ENCODE measurements around the gene NDUFAF5. TPM values are rescaled to one million over a fixed set of nuclear protein-coding genes. Genes with fewer than 3 reads are reported as not detected.
"Not testable (repeated sequence)": the region's sequence is repeated elsewhere in the genome, so short reads cannot be mapped to it uniquely, and the experiment has no call there.

NDUFAF5 gene
- polyA plus RNA-seq: 10 to 100 TPM in 2 of 3 donors, 1 to 10 TPM in 1; 8.1 to 16.0 (median 15.7) TPM

- H3K27ac ChIP-seq (ENCODE audit: low read depth, low read length): peak within 1 kb of the TSS; percentile 21
- WGBS, 3 donors: 0% methylated on average over 52 to 54 of the region's 54 CpGs
These were observed at the start of gene NDUFAF5, which contains the start of gene ESF1 for GRCh38 chr20:13784893-13785715. Gene NDUFAF5 (plus strand): TSS chr20:13785028. CDS start chr20:13785069, 41 bp downstream. Gene ESF1 (minus strand): TSS chr20:13784919. CDS start chr20:13783140, 1,779 bp downstream.

GRCh38 chr20:13735826-13736225 is 49.0 kb upstream of the NDUFAF5 start:
- 95 to 97% (median 95%) methylated on average over 1 of the region's 1 CpG for WGBS, 3 donors
- H3K27ac ChIP-seq (ENCODE audit: low read depth, low read length): no peak overlapping the region

DNA sequence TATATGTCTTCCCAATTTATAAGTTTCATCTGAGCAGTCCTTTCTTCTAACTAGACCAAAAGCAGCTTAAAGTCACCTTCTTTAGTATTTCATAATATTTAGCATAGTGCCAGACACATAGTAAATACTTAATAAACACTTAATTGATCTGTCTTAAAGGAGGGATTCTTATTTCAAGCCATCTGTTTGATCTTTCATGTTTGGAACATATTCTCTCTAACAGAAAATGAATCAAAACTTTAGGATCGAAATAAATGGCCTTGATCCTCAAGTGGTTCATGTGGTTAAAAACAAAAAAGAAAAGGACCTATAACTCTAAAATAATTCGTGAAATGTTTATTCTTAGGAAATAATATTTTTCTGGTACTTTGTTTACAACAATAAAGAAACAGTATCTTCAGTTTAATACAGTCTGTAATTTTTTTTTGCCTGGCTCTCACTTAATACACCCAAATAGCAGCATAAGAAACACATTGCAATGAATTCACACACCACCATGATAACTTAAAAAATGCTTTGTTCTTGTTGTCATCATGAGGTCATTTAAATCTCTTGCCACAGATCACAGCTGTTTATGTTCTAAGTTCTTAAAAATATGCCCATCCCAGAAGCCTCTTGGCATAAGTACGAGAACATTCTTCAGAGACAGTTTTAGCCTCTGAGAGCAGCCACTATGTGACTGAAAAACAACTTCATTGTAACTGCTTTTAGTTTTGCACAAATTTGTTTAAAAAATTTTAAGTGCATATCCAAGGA is 48.2 kb upstream of the NDUFAF5 start:
- no peak overlapping the region for H3K27ac ChIP-seq (ENCODE audit: low read depth, low read length)
- WGBS, 3 donors: 65 to 83% (median 67%) methylated on average over 3 of the region's 3 CpGs

DNA sequence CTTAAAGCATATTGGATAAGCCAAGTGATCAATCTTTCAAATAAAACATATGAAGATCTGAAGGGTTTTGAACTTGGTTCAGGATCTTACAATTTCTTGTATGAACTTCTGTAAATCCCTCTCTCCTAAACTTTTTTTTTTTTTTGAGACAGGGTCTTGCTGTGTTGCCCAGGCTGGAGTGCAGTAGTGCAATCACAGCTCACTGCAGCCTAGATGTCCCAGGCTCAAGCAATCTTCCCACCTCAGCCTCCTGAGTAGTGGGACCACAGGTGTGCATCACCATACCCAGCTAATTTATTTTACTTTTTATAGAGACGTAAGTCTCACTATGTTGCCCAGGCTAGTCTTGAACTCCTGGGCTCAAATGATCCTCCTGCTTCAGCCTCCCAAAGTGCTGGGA is 46.6 kb upstream of the NDUFAF5 start:
- WGBS, 3 donors: 94 to 97% (median 96%) methylated on average over 1 of the region's 1 CpG
- not testable (repeated sequence) for H3K27ac ChIP-seq (ENCODE audit: low read depth, low read length)

DNA sequence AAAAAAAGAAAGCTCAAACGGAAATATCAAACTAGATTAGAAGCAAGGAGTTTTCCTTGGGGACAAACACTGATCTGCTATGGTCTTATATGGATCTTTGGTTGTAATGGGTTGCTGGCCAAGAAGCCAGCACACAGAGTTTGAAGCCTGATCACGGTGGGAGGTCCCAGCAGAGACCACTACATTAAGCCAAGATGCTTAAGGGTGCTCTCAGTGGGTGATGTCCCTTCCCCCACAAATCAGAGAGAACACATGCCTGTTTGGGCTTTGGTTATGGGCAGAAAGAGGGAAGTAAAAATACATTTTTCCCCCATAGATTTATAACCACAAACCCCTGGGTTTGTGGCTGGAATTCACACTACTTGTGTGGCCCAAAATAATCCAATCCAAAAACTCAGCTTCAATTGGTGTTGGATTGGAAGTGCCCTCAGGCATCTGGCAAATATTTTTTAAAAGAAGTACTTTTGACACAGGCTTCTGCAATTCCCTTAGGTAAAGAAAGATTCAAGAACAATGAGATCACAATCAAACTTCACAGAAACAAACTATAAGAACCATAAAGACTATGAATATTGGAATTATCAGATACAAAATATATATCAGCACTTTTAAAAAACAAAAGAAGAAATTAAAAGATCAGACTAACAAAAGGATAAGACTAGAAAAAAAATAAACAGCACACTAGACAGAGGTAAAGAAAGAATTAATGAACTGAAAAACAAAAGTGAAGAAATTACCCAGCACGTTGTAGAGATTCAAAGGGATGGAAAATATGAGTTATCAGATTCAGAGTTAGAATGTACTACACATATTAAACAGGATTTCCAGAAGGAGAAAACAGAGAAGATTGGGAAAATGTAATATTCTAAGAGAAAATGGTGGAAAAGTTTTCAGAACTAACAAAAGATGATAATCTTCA is 44.8 kb upstream of the NDUFAF5 start:
- WGBS, 3 donors: 67 to 87% (median 70%) methylated on average over 3 of the region's 3 CpGs
- no peak overlapping the region for H3K27ac ChIP-seq (ENCODE audit: low read depth, low read length)

DNA sequence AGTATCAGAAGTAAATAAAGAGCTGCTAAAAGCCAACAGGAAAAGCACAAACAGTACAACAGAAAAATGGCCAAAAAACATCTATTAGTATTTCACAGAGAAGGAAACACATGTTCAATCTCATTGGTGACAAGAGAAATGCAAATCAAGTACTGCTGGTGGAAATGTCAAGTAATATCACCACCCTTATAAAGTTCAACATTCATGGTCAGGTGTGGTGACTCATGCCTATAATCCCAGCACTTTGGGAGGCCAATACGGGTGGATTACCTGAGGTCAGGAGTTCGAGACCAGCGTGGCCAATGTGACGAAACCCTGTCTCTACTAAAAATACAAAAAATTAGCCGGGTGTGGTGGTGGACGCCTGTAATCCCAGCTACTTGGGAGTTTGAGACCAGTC is 42.9 kb upstream of the NDUFAF5 start:
- H3K27ac ChIP-seq (ENCODE audit: low read depth, low read length): no peak overlapping the region
- WGBS, 3 donors: 89 to 97% (median 95%) methylated on average over 6 of the region's 6 CpGs

DNA sequence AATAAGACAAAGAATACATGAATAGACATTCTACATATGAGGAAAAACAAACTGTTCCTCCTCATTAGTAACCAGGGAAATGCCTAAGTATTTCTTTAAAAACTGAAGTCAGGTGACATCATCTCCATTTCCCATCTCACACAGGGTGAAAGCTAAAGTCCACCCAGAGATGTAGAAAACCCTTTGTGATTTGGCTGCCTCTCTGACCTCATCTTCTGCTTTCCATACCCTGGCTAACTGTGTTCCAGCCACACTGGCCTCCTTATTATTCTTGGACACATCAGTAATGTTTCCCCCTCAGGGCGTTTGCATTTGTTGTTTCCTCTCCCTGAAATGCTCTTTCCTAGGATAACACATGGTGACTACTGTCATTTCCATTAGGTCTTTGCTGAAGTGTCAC is 40.5 kb upstream of the NDUFAF5 start:
- 75 to 77% (median 75%) methylated on average over 1 of the region's 1 CpG for WGBS, 3 donors
- no peak overlapping the region for H3K27ac ChIP-seq (ENCODE audit: low read depth, low read length)

- 79 to 99% (median 96%) methylated on average over 2 of the region's 2 CpGs for WGBS, 3 donors
- H3K27ac ChIP-seq (ENCODE audit: low read depth, low read length): no peak overlapping the region
These were observed 39.0 kb upstream of the NDUFAF5 start for GRCh38 chr20:13745784-13746183.

DNA sequence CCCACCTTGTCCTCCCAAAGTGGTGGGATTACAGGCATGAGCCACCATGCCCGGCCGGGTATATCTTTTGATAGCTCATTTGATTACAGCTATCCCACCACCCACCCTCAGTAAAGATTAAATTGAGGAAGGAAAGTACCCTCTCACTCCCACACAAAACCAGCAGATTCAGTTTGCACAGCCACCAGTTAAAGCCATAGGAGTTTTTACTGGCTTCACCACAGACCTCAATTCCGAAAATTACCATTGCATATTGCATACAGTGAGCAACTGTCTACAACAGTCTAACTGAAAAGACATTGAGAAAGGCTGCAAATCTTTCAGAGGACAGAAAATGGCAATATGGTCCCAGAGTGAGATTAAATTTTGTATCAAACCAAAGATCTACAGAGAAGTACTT is 35.0 kb upstream of the NDUFAF5 start:
- H3K27ac ChIP-seq (ENCODE audit: low read depth, low read length): no peak overlapping the region
- 92 to 95% (median 93%) methylated on average over 3 of the region's 3 CpGs for WGBS, 3 donors

- H3K27ac ChIP-seq (ENCODE audit: low read depth, low read length): no peak overlapping the region
- WGBS, 3 donors: 89 to 96% (median 90%) methylated on average over 2 of the region's 2 CpGs
These were observed 31.3 kb upstream of the NDUFAF5 start for GRCh38 chr20:13753436-13754036.

DNA sequence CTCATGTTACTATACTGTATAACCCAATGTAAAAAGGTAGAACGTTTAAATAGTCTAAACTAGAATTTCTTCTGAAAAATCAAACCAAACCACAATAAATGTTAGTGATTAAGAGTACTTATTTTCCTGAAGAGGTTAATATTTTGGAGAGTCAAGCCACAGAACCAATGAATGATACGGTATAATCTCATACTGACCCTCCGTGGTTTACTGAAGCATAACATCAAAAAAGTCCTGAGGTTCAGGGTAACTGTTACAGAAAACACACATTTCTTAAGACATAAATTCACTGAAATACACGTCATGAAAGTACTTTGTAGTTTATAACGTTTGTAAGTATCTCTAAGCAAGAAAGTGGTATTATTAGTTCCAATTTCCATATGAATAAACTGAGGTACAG is 29.0 kb upstream of the NDUFAF5 start:
- no peak overlapping the region for H3K27ac ChIP-seq (ENCODE audit: low read depth, low read length)
- 72 to 81% (median 76%) methylated on average over 5 of the region's 5 CpGs for whole genome bisulfite sequencing, 3 donors

DNA sequence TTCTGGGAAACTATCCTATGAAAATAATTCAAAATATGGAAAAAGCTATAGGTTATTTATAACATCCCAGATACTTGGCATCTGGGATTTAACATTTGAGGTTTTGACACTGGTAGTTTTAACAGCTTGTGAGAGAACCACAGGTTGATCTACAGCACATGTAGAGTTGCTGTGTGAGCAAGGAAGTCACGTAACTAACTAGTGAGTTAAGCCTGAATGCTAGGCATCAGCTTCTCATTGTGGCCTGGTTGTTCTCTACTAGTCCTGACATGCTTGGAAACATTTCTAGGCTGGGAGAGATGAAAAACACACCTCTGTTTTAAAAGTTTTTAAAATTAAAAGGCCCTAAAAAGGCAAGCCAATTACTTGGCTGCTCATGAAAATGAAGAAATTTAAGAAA is 28.3 kb upstream of the NDUFAF5 start:
- H3K27ac ChIP-seq (ENCODE audit: low read depth, low read length): no peak overlapping the region
- WGBS, 3 donors: 96 to 97% (median 96%) methylated on average over 1 of the region's 1 CpG

DNA sequence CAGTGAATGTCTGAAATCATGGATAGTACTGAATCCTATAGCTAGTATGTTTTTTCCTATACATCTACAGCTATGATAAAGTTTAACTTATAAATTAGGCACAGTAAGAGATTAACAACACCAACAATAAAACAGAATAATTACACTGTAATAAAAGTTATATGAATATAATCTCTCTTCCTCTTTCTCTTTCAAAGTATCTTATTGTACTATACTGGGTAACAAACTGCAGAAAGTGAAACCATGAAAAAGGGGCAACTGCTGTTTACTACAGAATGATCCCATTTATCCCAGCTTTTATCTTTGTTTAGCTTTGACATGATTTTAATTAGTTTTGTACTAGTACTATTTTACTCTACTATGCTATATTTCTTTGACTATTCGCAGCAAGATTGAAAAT is 25.9 kb upstream of the NDUFAF5 start:
- H3K27ac ChIP-seq (ENCODE audit: low read depth, low read length): no peak overlapping the region
- WGBS, 3 donors: 46 to 100% (median 98%) methylated on average over 1 of the region's 1 CpG

DNA sequence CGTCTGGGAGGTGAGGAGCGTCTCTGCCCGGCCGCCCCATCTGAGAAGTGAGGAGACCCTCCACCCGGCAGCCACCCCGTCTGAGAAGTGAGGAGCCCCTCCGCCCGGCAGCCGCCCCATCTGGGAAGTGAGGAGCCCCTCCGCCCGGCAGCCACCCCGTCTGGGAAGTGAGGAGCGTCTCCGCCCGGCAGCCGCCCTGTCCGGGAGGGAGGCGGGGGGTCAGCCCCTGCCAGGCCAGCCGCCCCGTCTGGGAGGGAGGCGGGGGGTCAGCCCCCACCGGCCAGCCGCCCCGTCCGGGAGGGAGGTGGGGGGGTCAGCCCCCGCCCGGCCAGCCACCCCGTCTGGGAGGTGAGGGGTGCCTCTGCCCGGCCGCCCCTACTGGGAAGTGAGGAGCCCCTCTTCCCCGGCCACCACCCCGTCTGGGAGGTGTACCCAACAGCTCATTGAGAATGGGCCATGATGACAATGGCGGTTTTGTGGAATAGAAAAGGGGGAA is 24.3 kb upstream of the NDUFAF5 start:
- WGBS, 3 donors: 94 to 98% (median 95%) methylated on average over 6 to 29 of the region's 33 CpGs
- H3K27ac ChIP-seq (ENCODE audit: low read depth, low read length): not testable (repeated sequence)

DNA sequence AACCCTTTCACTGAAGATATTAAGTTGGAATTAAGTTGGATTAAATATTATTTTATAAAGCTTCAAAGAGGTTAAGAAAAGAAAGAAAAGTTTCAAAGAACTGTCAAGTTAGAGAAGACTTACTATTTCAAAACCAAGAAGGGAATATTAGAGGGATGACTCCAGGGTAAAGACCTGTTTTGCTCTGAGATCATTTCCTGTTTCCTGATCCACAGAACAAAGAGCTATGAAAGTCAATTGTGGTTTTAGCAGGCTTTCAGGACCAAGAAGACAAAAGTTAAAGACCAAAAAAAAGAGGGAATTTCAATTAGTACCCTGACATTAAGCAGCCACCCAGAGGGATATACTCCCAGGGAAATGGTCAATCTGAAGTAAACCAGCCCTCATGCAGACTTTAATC is 19.5 kb upstream of the NDUFAF5 start:
- H3K27ac ChIP-seq (ENCODE audit: low read depth, low read length): no peak overlapping the region

- WGBS, 3 donors: 93 to 100% (median 97%) methylated on average over 1 of the region's 1 CpG
- H3K27ac ChIP-seq (ENCODE audit: low read depth, low read length): no peak overlapping the region
These were observed 18.9 kb upstream of the NDUFAF5 start for GRCh38 chr20:13765868-13766416.

DNA sequence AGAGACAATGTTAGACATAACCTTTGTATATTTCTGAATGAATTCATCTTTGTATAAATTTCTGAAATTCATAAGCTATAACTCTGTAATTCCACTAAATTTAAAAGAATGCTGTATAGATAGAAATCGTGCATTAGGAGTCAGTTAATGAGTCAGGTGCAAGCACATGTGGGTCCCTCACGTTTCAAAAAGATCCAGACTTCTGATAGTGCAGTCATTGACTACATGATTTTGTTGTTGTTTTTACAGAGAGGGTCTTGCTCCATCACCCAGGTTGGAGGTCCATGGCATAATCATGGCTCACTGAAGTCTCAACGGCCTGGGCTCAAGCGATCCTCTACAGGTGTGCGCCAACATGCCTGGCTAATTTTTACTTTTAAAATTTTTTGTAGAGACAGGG is 14.7 kb upstream of the NDUFAF5 start:
- no peak overlapping the region for H3K27ac ChIP-seq (ENCODE audit: low read depth, low read length)
- 88 to 92% (median 91%) methylated on average over 5 of the region's 5 CpGs for WGBS, 3 donors

Data from adipose tissue (tissue), 3 donors.